Left ventricle myocardium inferior (tissue), 1 donor: ENCODE results near the gene LRRN4. TPM values are rescaled to one million over a fixed set of nuclear protein-coding genes. Genes with fewer than 3 reads are reported as not detected.

Experiments
- DNase-seq: peaks from one replicate; pipeline ENCODE4 v3.0.0-alpha.2; 2020
- H3K27ac ChIP-seq: fragments of 200-600 bp; replicated peaks from 2 replicates; pipeline ENCODE4 v1.8.0; 2021
- H3K27me3 ChIP-seq: fragments of 200-600 bp; 2 replicates; pipeline ENCODE4 v1.8.0; 2021; ENCODE audit warnings: low read depth
- H3K36me3 ChIP-seq: fragments of 200-600 bp; 2 replicates; pipeline ENCODE4 v1.8.0; 2021
- H3K4me1 ChIP-seq: fragments of 200-600 bp; 2 replicates; pipeline ENCODE4 v1.8.0; 2021
- H3K4me3 ChIP-seq: fragments of 200-600 bp; 2 replicates; pipeline ENCODE4 v1.8.0; 2021; ENCODE audit warnings: mild to moderate bottlenecking, moderate library complexity
- H3K9me3 ChIP-seq: fragments of 200-600 bp; replicated peaks from 2 replicates; pipeline ENCODE4 v1.8.0; 2021
- intact Hi-C: fragments of 100-400 bp; cut with micrococcal nuclease; formaldehyde crosslinking; loops from one replicate; pipeline ENCODE4 v1.11.0; 2022
- total RNA-seq: library from RNA; stranded (reverse); fragmentation: NEBNext Ultra II Directional; extraction: Animal tissue kit (Norgen Biotek cat#: 25700); gene quantifications from one replicate; pipeline ENCODE4 v1.2.1, GENCODE V29; 2021
- TF ChIP-seq, protein P1 (sequence below): fragments of 200-600 bp; IDR thresholded peaks from 2 replicates; pipeline ENCODE4 v1.8.0; 2021; ENCODE audit warnings: antibody characterized with exemption, mild to moderate bottlenecking, borderline replicate concordance
- donor health status: DM: no; HTN: yes; CAD: no; lungs with severe emphysema.

Gene LRRN4
- total RNA-seq, 1 donor from 2014 or later: 0.08 TPM

DNA sequence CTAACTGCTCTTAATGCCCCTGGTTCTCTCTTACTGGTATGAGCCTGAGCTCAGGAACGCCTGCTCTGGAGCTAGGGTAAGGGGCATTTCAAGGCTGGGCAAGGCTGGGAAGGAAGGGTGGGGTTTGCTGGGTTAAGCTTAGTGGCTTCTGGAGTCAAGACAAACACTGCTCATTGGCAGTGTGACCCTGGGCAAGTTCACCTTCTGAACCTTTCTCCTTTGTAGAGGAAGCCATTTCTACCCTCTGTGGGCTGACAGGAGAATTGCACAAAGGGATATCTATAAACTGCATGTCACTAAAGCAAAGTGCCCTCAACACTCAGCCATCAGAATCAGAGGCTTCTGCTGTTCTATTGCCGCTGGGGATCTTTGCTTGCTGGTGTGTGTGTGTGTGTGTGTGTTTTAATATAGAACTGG is 20.3 kb upstream of the LRRN4 start:
- Histone ChIP-seq H3K36me3 (no peaks in the 10 kb centered on the region), H3K4me1 (peaks cover 16% of the 10 kb centered on the region), H3K27me3 (no peaks in the 10 kb centered on the region), H3K27ac (peak overlapping the region; percentile 84), H3K4me3 (no peak overlapping the region), H3K9me3 (no peaks in the 10 kb centered on the region)
- TF ChIP-seq, protein P1, sequence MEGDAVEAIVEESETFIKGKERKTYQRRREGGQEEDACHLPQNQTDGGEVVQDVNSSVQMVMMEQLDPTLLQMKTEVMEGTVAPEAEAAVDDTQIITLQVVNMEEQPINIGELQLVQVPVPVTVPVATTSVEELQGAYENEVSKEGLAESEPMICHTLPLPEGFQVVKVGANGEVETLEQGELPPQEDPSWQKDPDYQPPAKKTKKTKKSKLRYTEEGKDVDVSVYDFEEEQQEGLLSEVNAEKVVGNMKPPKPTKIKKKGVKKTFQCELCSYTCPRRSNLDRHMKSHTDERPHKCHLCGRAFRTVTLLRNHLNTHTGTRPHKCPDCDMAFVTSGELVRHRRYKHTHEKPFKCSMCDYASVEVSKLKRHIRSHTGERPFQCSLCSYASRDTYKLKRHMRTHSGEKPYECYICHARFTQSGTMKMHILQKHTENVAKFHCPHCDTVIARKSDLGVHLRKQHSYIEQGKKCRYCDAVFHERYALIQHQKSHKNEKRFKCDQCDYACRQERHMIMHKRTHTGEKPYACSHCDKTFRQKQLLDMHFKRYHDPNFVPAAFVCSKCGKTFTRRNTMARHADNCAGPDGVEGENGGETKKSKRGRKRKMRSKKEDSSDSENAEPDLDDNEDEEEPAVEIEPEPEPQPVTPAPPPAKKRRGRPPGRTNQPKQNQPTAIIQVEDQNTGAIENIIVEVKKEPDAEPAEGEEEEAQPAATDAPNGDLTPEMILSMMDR: peak; percentile 50
- no peak for DNase-seq
- intact Hi-C loops: no loop called here

DNA sequence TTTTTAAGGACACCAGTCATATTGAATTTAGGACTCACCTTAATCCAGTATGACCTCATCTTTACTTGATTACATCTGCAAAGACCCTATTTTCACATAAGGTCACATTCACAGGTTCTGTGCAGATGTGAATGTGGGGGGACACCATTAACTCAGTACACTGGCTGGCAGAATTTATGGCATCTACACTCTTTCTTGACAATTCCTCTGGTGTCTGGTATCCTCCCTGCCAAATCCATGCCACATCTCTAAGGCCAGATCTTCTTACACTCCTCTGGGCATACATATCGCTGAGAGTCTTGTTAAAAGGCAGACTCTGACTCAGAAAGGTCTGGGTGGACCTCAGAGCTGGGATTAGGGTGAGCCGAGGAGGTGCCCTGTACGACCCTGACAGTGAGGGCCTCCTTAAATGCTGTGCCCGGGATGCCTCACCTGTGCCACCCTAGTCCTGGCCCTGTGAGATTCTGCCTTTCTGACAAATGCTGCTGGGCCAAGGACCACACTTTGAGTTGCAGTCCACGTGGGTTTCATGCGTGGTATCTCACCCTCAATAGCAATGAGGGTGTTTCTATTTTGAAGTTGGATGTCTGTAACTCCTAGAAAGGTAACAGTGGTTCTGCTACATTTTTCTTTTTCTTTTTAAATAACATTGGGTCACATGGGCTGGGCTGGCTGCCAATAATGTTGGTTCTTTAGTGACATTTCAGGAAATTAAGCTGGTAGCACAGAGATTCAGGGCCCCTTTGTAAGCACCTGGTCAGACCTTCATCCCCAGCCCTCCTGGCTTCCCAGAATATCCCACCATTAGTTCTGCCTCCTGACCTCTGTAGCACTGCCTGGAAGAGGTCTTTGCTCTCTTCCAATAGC is 17.2 kb upstream of the LRRN4 start:
- H3K27ac ChIP-seq: no peak overlapping the region
- H3K27me3 ChIP-seq: no peaks in the 10 kb centered on the region
- no peak overlapping the region for H3K4me3 ChIP-seq
- TF ChIP-seq, protein P1: no peak
- DNase-seq: no peak
- no peaks in the 10 kb centered on the region for H3K9me3 ChIP-seq
- H3K36me3 ChIP-seq: no peaks in the 10 kb centered on the region
- intact Hi-C loops: no loop called here
- peaks cover 16% of the 10 kb centered on the region for H3K4me1 ChIP-seq

DNA sequence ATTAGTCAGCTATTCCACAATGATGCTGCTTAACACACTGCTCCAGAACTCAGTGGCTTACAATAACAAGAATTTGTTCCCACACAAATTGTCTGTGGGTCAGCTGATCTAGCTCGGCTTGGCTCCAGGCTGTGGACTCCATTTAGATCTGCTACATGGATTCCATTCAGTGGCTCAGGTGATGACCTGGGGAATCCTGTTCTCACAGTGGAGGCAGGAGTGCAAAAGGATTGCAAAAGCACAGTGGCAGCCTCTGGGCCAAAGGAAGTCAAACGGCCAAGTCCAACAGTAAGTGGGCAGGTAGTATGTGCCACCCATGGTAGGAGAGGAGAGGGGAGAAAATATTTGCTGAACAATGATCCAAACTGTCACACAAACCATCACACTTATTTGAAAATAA is 15.8 kb upstream of the LRRN4 start:
- no peaks in the 10 kb centered on the region for H3K36me3 ChIP-seq
- no peak for DNase-seq
- no peak overlapping the region for H3K27ac ChIP-seq
- TF ChIP-seq, protein P1: no peak
- H3K27me3 ChIP-seq: no peaks in the 10 kb centered on the region
- no peak overlapping the region for H3K4me3 ChIP-seq
- peaks cover 3% of the 10 kb centered on the region for H3K4me1 ChIP-seq
- intact Hi-C loops: no loop called here
- H3K9me3 ChIP-seq: no peaks in the 10 kb centered on the region

DNA sequence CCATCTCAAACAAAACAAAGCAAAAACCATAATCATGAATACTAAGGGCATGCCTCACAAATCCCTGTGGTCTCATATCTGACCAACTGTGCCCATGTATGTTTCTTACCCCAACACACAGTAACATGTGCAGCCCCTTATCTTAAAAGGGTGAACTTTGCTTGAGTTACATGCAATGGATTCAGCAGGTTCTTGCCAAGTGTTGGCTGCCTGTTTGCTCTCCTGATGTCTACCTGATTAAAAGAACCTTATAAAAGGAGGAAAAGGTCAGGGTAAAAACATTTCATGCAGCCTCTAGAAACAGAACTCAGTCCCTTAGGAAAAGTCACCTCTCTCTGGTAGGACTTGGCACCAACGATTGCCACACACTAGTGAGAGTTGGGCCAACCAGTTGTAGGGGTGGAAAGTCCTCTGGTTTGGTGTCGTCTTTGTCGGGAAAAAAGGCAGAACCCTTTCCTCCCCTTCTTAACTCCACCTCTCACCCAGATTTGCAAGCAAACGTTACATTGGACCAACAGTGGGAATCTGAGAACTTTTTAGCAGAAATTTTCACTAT is 14.0 kb upstream of the LRRN4 start:
- H3K9me3 ChIP-seq: no peaks in the 10 kb centered on the region
- no peak for DNase-seq
- no peak overlapping the region for H3K27ac ChIP-seq
- TF ChIP-seq, protein P1: no peak
- no peaks in the 10 kb centered on the region for H3K27me3 ChIP-seq
- no peak overlapping the region for H3K4me3 ChIP-seq
- intact Hi-C loops: no loop called here
- no peaks in the 10 kb centered on the region for H3K4me1 ChIP-seq
- H3K36me3 ChIP-seq: no peaks in the 10 kb centered on the region

DNA sequence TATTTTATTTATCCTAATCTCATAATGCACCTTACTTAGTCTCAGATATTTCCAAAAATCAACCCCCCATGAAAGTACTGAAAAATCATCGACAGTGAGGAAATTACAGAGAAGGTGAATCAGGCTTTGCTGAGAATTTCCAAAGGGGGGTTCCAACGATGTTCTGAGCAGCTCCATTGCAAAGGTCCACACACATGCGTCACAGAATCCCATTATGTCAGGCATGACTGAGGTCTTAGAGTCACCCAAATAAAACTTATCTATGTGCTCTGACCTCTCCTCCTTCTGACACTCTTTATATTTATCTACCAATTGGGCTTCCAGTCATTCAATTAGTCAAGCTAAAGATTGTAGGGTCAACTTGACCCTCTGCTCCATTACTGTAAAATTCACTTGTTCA is 12.7 kb upstream of the LRRN4 start:
- TF ChIP-seq, protein P1: no peak
- Histone ChIP-seq H3K36me3 (no peaks in the 10 kb centered on the region), H3K27me3 (no peaks in the 10 kb centered on the region), H3K27ac (no peak overlapping the region), H3K9me3 (no peaks in the 10 kb centered on the region), H3K4me3 (no peak overlapping the region), H3K4me1 (no peaks in the 10 kb centered on the region)
- intact Hi-C loops: no loop called here
- no peak for DNase-seq
